ENCODE measurements around the gene NR6A1.
A peak's percentile ranks its signal among the peaks of the same experiment; 100 is the strongest.

NR6A1 gene

DNA sequence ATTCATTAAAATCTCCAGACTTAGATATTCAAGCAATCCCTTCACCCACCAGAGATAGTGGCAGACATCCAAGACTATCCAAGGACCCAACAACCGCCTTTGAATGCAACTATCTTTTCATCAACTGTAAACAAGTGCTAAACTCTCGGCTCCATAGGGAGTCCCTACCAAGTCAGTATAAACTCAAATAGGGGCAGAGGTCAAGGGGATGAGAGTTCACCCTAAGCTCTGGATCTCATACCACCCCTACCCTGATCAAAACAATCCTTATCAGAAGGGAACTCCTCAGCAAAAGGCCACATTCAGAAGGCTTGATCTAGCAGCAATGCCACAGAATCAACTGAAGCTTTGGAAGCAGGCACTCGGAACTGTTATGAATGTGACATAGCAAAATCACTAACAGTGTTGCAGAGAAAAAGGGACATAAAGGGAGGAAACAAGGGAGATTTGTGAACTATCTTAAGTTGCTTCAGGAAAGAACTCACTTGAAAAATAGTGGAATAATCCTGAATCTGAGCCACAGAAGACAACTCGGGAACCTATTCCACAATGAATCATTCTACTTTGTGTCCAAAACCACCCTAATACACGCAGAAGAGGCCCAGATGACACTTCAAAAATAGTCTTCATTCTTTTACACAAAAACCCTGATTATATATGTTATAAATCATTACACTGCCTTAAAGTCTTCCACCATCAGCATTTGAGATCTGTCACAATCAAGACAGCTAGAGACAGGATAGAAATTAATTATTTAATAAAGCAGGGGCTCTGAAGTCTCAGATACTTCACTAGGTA is 49.8 kb downstream of the NR6A1 start:
- peak; percentile 21 for DNase-seq

DNA sequence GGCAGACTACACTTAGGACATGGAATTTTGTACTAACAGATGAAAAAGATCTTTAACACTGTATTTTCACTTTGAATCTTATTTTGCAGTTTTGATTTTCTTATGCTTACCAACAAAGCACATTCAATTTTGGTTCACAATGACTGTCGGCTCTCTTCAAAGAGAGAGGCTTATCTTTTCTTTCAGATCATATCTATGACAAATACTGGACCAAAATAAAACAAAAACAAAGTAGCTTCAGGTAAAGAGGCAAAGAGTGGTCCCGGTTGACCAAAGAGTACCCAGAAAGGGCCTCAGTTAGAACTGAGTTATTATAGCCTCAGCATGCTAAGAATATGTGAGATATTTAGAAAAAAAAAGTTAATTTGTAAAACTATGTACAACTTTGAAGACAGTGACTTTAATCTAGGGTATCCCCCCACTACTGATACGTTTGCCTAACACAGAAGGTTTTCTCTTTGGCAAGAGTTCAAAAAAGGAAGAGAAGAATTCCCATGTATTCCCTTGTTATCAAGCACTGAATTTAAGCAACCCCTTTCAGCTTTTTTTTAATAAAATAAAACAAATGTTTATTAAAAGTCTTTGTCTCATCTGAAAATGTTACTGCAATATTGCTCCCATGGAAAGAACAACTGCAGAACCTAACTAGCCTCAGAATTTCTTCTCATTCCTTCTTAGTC is 50.5 kb downstream of the NR6A1 start:
- no peak for DNase-seq

DNA sequence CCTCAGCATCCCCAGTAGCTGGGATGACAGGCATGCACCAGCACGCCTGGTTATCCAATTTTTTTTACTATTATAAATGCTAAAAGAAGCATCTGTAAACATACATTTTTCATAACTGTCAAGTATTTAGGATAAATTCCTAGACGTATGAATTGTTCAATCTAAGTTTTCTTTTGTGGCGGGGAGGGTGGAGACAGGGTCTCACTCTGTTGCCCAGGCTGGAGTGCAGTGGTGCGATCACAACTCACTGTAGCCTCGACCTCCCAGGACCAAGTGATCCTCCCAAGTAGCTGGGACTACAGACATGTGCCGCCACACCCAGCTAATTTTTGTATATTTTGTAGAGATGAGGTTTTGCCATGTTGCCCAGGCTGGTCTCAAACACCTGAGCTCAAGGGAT is 52.2 kb downstream of the NR6A1 start:
- no peak for DNase-seq

DNA sequence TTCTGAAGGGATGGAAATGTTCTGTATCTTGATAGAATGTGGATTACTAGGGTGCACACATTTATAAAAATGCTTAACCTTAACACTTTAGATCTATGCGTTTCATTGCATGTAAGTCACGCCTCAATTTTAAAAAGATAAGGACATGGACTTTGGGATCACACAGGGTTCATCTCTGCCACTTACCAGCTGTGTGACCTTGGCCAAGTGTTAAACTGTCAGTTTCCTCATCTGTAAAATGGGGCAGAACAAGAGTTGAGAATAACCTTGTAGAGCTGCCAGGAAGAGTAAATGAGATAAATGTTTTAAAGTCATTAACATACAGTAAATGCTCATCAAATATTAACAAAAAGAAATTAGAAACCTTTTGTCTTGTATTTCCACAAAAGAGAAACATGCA is 53.5 kb downstream of the NR6A1 start:
- DNase-seq, result no peak

DNA sequence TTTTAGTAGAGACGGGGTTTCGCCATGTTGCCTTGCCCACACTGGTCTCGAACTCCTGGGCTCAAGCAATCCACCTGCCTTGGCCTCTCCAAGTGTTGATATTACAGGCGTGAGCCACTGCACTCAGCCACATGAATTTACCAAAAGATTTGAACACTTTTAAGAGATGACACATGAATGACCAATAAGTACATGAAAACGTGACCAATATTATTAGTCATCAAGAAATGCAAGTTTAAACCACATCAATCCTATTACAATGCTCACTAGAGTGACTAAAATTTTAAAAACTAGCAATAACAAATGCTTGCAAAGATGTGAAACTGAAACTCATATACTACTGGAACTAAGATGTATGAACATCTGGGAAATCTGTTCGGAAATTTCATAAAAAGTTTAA is 54.3 kb downstream of the NR6A1 start:
- peak; percentile 85 for DNase-seq

DNA sequence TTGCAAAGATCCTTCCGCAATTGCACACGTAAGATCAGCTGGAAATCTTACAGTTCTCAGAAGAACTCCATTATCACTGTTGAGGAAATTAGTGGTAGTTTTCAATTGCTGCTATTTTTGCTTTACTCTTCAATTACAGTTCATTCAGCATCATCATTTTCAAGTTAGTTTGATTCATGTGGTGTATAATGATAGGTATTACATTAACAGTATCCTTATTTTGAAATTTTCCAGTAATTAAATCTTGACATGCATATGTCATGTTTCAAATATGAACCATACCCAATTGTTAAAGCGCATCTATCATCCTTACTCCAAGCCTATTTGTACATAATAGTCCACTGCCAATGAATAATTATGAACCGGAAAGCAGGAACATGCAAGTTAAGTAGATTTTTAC is 60.3 kb downstream of the NR6A1 start:
- DNase-seq, result no peak

DNA sequence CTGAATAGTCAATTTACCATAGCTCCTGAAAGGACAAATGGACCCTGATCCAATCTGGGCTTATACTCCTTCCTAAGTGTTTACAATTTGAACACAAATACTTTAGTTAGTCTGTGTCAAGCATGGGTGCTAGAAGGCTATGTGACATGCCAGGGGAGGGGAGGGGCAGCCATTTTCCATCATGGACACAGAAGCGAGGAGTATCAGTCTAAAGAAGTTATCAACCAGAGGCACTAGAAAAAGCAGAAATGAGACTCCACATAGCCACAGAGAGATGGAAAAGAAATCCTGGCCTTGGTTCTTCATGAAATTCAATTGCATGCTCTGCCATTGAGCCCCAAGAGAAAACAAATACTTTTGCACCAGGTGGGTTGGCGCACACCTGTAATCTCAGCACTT is 61.8 kb downstream of the NR6A1 start:
- no peak for DNase-seq

DNA sequence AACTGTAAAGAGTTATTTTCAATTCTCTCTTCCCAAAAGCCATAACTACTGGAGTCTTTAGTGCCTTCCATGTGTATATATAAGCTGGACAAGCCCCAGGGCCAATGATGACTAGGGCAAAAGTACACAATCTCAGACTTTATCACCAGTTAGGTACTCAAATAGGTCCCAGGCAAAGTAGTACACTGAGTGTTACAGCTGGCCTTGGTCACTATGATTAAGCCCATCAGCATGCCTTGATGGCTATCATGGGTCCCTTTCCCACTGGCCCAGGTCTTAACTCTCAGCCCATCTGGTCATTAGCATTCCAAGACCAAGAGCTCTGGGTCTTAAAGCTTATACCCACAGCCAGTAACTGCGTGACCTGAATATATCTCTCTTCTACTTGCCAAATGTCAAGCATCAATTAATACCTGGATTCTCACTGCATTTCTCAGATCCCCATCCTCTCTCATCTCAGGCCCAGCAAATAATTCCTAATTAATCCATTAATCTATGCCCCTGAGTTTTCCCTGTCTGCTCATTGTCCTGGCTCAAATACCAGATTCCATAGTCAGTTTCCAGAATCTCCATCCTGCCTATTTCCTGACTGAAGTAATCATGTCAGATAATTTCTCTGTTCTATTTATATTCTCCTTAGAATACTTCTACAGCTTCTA is 62.3 kb downstream of the NR6A1 start:
- DNase-seq, result peak; percentile 30

DNA sequence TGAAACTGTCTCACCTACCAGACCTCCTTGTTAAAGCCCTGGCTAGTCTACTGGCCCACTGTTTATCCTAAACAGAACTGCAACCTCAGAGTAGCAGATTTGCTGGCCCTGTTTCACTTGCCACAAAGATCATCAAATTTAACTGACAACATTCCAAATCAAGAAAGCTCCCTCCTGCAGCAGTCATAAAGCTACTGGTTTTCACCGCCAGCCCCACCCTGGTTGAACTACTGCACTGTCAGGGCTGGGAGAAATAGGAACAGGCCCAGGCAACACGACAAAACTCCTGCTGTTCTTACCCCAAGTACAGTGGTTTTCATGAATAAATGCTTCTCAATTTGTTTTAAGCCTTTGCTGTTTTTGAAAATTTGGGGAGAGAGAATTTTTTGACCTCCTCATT is 63.0 kb downstream of the NR6A1 start:
- no peak for DNase-seq

DNA sequence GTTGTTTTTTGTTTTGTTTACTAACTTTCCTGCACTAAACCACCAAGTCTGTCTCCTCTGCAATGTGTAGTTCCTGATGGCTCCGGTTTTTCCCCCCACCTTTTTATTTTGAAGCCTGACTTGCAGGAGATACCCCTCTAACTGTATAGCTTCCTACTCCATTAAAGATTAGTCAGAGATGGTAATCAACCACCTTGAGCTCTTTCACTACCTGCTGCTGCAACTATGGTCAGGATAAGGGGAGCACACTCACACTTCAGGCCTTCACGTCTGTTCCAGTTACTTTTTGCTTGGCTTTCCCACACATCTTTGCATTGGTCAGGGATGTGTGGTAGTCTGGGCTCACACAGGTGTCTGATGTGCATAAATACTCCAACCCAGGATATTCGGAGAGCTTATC is 63.4 kb downstream of the NR6A1 start:
- no peak for DNase-seq

DNA sequence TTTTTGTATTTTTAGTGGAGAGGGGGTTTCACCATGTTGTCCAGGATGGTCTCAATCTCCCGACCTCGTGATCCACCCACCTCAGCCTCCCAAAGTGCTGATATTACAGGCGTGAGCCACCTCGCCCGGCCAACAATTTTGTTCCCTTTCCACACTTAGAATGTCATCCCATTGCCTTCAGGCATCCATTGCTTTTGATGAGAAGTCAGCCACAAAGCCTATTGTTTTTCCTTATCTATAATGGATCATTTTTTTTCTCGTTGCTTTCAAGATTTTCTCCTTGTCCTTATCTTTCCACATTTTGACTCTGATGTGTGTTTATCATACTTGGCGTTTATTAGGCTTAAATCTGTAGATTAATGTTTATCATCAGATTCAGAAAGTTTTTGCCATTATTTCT is 64.4 kb downstream of the NR6A1 start:
- no peak for DNase-seq

DNA sequence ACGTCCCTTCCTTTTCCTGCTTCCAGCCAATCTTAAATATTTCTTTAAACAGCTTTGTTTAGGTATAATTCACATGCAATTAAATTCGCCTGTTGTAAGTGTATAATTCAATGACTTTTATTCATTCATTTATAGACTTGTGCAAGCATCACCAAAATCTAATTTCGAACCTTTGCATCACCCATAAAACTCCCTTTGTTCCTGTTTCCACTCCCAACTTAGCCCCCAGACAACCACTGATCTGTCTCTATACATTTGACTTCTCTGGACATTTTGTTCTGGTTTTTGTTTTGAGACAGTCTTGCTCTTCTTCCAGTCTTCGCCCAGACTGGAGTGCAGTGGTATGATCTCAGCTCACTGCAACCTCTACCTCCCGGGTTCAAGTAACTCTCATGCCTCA is 71.5 kb downstream of the NR6A1 start:
- DNase-seq, result no peak

DNA sequence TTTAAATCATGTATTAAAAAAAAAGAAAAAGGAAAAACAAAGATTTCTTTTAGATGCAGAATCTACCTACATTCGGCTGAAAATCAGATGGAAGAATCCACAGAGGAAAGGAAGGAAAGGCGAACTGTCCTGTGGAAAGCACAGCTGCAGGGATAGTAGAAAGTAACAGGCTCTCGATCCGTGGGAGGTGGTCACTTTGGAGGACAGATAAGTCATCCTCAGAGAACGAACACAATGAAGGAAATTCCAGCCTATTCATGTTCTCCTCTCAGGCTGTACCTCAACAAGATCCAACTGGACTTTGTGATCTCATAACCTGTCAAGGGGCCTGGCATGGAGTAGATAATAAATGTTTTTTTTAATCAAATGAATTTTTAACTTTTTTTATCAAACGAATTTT is 72.8 kb downstream of the NR6A1 start:
- no peak for DNase-seq

DNA sequence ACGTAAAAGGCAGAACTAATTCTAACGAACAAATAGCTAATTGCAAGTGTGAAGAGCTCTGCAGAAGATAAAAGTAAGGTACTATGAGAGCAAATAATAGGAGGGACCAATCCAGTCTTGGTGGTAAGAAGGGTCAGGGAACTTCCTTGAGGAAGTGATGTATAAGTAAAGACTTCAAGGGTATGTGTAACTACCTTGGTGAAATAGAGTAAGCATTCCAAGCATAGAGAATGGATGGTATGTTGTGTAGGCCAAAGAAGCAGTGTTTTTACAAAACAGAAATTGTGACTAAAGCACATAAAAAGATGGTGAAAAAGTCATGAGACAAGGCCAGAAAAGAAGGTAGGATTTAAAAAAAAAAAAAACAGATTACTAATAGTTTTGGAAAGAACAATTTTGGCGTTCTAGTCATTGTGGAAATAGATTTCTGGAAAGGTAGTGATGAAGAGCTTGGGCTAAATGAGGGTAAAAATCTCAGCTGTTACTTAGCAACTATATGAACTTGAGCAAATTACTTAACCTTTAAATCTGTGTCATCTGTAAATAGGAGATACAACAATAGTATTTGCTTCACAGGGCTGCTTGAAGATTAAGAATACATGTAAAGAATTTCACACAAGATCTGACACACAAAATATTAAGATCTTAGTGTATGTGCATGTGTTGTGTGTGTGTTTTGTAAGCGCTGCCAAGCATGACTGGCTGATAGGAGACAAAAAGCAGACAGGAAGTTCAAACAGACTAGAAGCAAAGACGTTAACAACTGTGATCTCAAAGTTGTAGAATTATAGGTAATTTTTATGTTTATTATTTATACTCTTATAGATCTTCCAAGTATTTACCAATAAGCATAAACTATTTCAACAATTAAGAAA is 73.5 kb downstream of the NR6A1 start:
- DNase-seq, result peak; percentile 15

DNA sequence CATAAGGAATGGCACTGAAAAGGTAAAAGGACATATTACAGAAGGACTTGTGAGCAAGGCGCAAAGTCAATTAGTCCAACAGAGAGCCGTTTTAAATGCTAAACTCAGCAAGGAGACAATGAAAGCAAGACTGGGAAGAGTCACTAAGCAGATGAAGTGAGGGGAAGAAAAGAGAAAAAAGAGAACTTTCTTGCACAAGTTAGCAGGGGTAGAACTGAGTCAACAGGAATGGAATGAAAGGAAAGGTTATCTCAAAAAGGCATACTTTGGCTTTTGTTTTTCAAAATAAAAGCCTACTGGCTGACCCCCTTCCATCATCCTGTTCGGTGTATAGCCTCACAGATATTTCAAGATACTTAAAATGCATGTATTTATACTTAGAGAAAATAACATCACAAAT is 75.0 kb downstream of the NR6A1 start:
- DNase-seq, result peak; percentile 60

DNA sequence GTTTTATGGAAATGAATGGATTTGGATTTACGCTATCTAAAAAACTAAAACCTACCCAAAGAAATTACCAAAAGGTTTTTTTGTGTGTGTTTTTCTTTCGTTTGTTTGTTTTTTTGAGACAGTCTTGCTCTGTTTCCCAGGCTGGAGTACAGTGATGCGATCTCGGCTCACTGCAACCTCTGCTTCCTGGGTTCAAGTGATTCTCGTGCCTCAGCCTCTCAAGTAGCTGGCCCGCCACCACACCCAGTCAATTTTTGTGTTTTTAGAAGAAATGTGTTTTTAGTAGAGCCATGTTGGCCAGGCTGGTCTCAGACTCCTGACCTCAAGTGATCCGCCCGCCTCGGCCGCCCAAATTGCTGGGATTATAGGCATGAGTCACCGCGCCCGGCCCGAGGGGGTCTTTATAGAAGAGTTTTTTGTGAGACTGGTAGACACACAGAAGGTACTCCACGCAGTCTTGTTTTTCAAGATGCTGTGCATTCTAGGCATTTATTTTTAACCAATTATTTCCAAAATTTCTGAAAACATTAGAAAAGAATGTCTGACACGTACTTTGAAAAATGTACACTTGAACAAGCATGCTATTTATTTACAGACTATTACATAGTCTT is 75.7 kb downstream of the NR6A1 start:
- DNase-seq, result peak; percentile 68

DNA sequence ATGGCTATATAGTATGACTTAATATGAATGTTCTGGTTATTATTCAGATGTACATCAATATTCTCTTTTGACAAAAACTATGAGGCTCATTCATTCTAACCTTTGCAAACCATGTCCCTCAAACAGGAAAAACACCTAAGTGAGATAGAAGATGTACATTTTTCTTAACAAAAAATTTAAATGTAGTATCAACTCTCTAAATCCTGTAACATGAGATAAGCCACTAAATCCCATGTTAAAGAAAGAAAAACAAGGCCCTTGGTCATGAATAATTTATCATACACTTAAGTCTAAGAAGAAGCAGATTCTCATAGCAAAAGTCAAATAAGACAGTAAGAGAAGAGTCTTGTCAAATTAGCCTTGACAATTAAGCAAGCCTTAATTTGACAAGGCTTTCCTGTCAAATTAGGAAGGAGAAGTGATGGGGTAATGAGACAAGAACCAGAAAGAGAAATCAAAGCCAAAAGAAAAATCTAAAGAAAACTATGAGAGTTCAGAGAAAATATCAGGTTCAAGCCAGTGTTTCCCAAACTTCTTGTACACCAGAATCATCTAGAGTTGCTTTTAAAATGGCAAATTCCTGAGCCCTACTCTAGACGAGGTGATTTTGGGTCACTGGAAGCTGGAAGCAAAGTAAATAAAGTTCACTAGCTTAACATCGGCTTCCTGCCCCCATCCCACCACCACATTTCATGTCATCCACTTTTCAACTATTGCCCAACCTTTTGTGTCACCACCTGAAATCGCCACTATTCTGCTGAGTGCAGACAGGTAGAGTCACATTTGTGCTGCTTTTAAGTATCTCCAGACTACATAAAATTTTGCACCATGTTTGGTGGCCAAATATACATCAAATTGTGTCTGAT is 76.5 kb downstream of the NR6A1 start:
- peak; percentile 1 for DNase-seq

DNA sequence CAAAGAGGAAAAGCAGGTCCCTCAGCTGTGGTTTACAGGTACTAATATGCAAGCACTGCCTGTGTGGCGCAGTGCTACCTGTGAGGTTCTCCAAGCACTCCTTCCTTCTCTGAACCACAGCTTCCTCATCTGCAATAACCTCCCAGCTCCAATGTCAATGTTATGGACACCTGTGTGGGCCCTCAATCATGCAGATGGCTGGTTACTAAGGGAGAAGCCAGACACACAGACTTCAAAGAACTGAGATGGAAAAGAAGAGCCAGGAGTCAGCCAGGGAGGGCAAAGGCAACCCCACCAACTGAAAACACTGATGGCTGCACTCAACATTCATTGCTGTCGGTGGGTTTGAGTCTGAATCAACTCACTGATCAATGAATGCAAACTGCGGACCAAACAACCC is 77.7 kb downstream of the NR6A1 start:
- DNase-seq, result no peak

DNA sequence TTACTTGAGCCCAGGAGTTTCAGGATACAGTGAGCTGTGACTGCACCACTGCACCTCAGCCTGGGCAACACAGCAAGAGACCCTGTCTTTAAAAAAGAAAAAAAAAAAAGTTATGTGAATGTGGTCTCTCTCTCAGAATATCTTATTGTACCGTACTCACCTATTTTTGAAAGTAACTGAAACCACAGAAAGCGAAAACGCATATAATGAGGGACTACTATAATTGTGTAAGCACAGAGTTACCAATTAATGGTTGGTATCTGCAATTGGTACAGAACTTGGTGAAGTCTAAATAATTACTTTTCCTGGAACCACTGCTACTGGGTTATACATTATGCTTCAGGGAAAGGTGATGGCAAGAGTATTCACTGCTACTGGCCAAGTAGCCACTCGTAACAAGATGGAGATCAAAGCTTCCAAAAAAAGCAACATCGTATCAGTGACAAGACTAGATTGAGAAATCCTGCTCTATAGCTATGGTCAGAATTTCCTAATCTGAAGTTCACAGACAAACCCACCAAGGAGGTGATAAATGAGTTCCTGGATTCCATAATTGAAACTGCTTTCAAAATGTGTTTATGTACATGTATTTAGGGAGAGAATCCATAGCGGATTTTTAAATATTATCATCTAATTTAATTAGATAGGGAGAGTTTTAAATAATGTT is 82.7 kb downstream of the NR6A1 start:
- DNase-seq, result no peak

DNA sequence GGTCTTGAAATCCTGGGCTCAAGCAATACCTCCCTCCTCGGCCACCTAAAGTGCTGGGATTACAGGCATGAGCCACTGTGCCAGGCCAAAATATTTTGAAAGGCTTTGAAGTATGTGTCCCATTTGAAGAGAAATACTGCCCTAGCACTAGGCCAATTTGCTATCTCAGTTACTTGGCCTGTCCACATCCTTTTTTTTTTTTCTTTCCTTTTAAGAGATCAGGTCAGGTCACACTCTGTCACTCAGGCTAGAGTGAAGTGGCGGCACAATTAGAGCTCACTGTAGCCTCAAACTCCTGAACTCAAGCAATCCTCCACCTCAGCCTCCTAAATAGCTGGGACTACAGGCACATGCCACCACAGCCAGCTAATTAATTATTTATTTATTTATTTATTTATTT is 84.2 kb downstream of the NR6A1 start:
- no peak for DNase-seq

DNA sequence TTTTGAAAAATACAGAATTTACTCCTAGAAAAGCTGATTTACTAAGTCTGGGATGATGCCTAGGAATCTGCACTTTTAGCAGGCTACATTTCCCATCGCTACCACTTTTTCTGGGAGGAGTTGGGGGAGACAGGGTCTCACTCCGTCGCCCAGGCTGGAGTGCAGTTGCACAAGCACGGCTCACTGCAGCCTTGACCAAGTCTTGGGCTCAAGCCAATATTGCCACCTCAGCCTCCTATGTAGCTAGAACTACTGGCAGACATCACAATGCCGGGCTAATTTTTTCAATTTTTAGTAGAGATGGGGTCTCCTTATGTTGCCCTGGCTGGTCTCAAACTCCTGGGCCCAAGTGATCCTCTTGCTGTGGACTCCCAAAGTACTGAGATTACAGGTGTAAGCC is 85.9 kb downstream of the NR6A1 start:
- no peak for DNase-seq

Measured in HCEC 1CT (cell line).